ENCODE results near the gene LARGE2. TPM values are rescaled to one million over a fixed set of nuclear protein-coding genes. Genes with fewer than 3 reads are reported as not detected.

Gene LARGE2
- total and polyA plus RNA-seq, 10 of the 15 experiments (the other 5 are each of a cell fraction or from before 2014, with no cell fraction given): 0.03 to 0.41 (median 0.19) TPM; not detected in 6

DNA sequence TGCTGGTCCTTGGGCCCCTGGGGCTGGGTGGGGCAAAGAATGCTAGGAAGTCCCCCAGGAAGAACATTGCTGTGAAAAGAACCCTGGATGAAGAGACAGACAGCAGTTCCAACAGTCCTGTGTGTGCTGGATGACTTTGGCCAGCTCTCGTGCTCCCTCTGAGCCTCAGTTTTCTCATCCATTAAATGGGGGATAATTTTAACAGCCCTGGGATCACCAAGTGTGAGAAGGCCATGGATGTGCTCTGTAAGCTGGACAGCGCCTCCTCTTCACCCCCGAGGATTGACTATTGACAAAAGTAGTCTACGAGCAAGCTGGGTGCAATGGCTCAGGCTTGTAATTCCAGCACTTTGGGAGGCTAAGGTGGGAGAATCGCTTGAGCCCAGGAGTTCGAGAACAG, 2.5 kb downstream of the LARGE2 start (continued):
- TF ChIP-seq ZSCAN29 (IDR thresholded peaks at IDR 0.05) (no peak), FOXM1 (IDR thresholded peaks at IDR 0.05; ENCODE audit: low read depth, low read length) (no peak), TCF3 (IDR thresholded peaks at IDR 0.05; ENCODE audit: borderline replicate concordance, insufficient read depth, low read depth, low read length) (no peak)

DNA sequence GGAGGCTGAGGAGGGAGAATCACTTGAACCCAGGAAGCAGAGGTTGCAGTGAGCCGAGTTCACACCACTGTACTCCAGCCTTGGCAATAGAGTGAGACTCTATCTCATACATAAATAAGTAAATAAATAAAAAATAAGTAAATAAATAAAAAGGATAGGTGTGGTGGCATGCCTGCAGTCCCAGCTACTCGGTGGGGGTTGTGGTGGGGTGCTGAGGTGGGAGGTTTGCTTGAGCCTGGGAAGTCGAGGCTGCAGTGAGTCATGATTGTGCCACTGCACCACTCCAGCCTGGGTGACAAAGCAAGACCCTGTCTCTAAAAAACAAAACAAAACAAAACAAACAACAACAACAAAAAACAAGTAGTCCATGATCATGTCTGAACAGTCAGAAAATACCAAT, 3.1 kb downstream of the LARGE2 start:
- H2AFZ ChIP-seq (ENCODE audit: control insufficient read depth, low read depth, low read length): no peak overlapping the region
- peaks cover 13% of the 10 kb centered on the region for H3K4me1 ChIP-seq (ENCODE audit: control insufficient read depth, insufficient read depth, low read length)
- 20% methylated on average over 3 of the region's 3 CpGs for WGBS (ENCODE audit: insufficient coverage, insufficient replicate concordance, low lambda C conversion rate, missing lambda C conversion rate)
- intact Hi-C loops (cut with micrococcal nuclease; ENCODE audit: unreplicated experiment) (no loop called here), in situ Hi-C loops (cut with MboI) (no loop called here)
- no peak overlapping the region for H3K4me3 ChIP-seq
- no peak for FAIRE-seq
- H4K20me1 ChIP-seq (ENCODE audit: control insufficient read depth, insufficient read depth): no peaks in the 10 kb centered on the region
- no peak for DNase-seq (ENCODE audit: low read depth, low spot score)
- no peaks in the 10 kb centered on the region for H3K79me2 ChIP-seq (ENCODE audit: control insufficient read depth, insufficient read depth, low read length)
- no peaks in the 10 kb centered on the region; the same call in 2 of the 3 replicates for H3K9me3 ChIP-seq (replicated peaks; ENCODE audit: control insufficient read depth, insufficient read depth, low read length)
- RAD21 ChIA-PET (ENCODE audit: unreplicated experiment): no interaction called here
- BruUV-seq (replicated peaks): no TSS peak
- no peak for ATAC-seq
- no peak overlapping the region for H3K9ac ChIP-seq (ENCODE audit: control insufficient read depth, insufficient read depth, low read length)
- SMC1A ChIA-PET (ENCODE audit: uncharacterized antibody, unreplicated experiment): interaction anchor here (0.6 kb wide), 1 partner anchor 10 kb away, joined by 3 read pairs; no protein-coding TSS in a partner anchor
- H3K36me3 ChIP-seq (ENCODE audit: control insufficient read depth in 2 of 2, insufficient read depth in 2 of 2, low read length in 1 of 2): no peaks in the 10 kb centered on the region
- peaks cover 6 to 18% of the 10 kb centered on the region in 2 experiments; a peak in 3 of 4 replicates for H3K27me3 ChIP-seq (replicated peaks in 1 of 2; ENCODE audit: control insufficient read depth in 2 of 2, insufficient read depth in 2 of 2, low read length in 1 of 2)
- POLR2A ChIA-PET: interaction anchor here (1.1 kb wide), 1 partner anchor 10 kb away, joined by 8 read pairs; no protein-coding TSS in a partner anchor
- H3K27ac ChIP-seq (ENCODE audit: control insufficient read depth, insufficient read depth): no peak overlapping the region
- H3K4me2 ChIP-seq (ENCODE audit: control insufficient read depth, insufficient read depth): no peak overlapping the region
- CTCF ChIA-PET: interaction anchor here (0.8 kb wide), 1 partner anchor 10 kb away, joined by 3 read pairs; no protein-coding TSS in a partner anchor
- TF ChIP-seq, protein P1, sequence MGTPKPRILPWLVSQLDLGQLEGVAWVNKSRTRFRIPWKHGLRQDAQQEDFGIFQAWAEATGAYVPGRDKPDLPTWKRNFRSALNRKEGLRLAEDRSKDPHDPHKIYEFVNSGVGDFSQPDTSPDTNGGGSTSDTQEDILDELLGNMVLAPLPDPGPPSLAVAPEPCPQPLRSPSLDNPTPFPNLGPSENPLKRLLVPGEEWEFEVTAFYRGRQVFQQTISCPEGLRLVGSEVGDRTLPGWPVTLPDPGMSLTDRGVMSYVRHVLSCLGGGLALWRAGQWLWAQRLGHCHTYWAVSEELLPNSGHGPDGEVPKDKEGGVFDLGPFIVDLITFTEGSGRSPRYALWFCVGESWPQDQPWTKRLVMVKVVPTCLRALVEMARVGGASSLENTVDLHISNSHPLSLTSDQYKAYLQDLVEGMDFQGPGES (IDR thresholded peaks at IDR 0.05): no peak
- TF ChIP-seq ASH2L (IDR thresholded peaks at IDR 0.05; ENCODE audit: borderline replicate concordance, low read depth) (no peak), TAF1 (IDR thresholded peaks at IDR 0.05; ENCODE audit: borderline replicate concordance, low read depth, low read length) (no peak), CHD1 (IDR thresholded peaks at IDR 0.05; ENCODE audit: low read depth, low read length) (no peak), PML (IDR thresholded peaks at IDR 0.05; ENCODE audit: low read length) (no peak), EP300 (IDR thresholded peaks at IDR 0.05; ENCODE audit: borderline replicate concordance in 1 of 2, control insufficient read depth in 1 of 2, low read depth in 2 of 2, low read length in 2 of 2) (no peak), EED (IDR thresholded peaks at IDR 0.05; ENCODE audit: low read depth) (no peak), RAD51 (IDR thresholded peaks at IDR 0.05) (no peak)
- TF ChIP-seq, protein P2, sequence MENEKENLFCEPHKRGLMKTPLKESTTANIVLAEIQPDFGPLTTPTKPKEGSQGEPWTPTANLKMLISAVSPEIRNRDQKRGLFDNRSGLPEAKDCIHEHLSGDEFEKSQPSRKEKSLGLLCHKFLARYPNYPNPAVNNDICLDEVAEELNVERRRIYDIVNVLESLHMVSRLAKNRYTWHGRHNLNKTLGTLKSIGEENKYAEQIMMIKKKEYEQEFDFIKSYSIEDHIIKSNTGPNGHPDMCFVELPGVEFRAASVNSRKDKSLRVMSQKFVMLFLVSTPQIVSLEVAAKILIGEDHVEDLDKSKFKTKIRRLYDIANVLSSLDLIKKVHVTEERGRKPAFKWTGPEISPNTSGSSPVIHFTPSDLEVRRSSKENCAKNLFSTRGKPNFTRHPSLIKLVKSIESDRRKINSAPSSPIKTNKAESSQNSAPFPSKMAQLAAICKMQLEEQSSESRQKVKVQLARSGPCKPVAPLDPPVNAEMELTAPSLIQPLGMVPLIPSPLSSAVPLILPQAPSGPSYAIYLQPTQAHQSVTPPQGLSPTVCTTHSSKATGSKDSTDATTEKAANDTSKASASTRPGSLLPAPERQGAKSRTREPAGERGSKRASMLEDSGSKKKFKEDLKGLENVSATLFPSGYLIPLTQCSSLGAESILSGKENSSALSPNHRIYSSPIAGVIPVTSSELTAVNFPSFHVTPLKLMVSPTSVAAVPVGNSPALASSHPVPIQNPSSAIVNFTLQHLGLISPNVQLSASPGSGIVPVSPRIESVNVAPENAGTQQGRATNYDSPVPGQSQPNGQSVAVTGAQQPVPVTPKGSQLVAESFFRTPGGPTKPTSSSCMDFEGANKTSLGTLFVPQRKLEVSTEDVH (IDR thresholded peaks at IDR 0.05; ENCODE audit: low read depth, partially characterized antibody): no peak
- TF ChIP-seq, protein P3, sequence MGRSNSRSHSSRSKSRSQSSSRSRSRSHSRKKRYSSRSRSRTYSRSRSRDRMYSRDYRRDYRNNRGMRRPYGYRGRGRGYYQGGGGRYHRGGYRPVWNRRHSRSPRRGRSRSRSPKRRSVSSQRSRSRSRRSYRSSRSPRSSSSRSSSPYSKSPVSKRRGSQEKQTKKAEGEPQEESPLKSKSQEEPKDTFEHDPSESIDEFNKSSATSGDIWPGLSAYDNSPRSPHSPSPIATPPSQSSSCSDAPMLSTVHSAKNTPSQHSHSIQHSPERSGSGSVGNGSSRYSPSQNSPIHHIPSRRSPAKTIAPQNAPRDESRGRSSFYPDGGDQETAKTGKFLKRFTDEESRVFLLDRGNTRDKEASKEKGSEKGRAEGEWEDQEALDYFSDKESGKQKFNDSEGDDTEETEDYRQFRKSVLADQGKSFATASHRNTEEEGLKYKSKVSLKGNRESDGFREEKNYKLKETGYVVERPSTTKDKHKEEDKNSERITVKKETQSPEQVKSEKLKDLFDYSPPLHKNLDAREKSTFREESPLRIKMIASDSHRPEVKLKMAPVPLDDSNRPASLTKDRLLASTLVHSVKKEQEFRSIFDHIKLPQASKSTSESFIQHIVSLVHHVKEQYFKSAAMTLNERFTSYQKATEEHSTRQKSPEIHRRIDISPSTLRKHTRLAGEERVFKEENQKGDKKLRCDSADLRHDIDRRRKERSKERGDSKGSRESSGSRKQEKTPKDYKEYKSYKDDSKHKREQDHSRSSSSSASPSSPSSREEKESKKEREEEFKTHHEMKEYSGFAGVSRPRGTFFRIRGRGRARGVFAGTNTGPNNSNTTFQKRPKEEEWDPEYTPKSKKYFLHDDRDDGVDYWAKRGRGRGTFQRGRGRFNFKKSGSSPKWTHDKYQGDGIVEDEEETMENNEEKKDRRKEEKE (IDR thresholded peaks at IDR 0.05): no peak
- TF ChIP-seq, protein P4, sequence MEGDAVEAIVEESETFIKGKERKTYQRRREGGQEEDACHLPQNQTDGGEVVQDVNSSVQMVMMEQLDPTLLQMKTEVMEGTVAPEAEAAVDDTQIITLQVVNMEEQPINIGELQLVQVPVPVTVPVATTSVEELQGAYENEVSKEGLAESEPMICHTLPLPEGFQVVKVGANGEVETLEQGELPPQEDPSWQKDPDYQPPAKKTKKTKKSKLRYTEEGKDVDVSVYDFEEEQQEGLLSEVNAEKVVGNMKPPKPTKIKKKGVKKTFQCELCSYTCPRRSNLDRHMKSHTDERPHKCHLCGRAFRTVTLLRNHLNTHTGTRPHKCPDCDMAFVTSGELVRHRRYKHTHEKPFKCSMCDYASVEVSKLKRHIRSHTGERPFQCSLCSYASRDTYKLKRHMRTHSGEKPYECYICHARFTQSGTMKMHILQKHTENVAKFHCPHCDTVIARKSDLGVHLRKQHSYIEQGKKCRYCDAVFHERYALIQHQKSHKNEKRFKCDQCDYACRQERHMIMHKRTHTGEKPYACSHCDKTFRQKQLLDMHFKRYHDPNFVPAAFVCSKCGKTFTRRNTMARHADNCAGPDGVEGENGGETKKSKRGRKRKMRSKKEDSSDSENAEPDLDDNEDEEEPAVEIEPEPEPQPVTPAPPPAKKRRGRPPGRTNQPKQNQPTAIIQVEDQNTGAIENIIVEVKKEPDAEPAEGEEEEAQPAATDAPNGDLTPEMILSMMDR (IDR thresholded peaks at IDR 0.05 in 2 of 3, conservative IDR thresholded peaks at IDR 0.05 in 1 of 3; ENCODE audit: control insufficient read depth in 2 of 3, extremely low read depth in 1 of 3, insufficient read depth in 1 of 3, low read depth in 3 of 3, low read length in 3 of 3): no peak

Measured in GM12878 (cell line).